Measurements from ENCODE around the gene ARHGEF5.

DNA sequence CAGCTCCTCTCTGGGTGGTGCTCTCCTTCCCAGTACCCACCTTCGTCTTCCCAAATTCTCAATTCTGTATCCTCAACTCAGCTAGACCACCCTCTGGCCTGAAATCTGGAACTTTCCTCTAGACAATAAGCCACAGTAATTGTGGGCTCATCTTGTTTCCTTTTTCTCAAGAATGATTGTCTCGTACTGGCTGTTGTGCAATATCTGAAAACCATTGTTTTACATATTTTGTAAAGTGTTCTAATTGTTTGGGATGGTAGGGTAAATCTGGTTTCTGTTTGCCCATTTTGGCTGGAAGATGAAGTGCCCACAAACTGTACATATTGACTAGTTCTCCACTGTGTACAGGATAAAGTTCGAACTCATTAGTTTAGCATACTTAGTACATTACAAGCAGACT lies 59.6 kb downstream of the ARHGEF5 start:
- TF ChIP-seq CTCF (IDR thresholded peaks at IDR 0.05; ENCODE audit: insufficient read depth, low read length) (no peak), SPI1 (IDR thresholded peaks at IDR 0.05; ENCODE audit: borderline replicate concordance, low read depth) (no peak), POLR2AphosphoS5 (IDR thresholded peaks at IDR 0.05; ENCODE audit: low read depth) (no peak), GABPA (IDR thresholded peaks at IDR 0.05; ENCODE audit: low read depth) (no peak)
- TF ChIP-seq, protein P1, sequence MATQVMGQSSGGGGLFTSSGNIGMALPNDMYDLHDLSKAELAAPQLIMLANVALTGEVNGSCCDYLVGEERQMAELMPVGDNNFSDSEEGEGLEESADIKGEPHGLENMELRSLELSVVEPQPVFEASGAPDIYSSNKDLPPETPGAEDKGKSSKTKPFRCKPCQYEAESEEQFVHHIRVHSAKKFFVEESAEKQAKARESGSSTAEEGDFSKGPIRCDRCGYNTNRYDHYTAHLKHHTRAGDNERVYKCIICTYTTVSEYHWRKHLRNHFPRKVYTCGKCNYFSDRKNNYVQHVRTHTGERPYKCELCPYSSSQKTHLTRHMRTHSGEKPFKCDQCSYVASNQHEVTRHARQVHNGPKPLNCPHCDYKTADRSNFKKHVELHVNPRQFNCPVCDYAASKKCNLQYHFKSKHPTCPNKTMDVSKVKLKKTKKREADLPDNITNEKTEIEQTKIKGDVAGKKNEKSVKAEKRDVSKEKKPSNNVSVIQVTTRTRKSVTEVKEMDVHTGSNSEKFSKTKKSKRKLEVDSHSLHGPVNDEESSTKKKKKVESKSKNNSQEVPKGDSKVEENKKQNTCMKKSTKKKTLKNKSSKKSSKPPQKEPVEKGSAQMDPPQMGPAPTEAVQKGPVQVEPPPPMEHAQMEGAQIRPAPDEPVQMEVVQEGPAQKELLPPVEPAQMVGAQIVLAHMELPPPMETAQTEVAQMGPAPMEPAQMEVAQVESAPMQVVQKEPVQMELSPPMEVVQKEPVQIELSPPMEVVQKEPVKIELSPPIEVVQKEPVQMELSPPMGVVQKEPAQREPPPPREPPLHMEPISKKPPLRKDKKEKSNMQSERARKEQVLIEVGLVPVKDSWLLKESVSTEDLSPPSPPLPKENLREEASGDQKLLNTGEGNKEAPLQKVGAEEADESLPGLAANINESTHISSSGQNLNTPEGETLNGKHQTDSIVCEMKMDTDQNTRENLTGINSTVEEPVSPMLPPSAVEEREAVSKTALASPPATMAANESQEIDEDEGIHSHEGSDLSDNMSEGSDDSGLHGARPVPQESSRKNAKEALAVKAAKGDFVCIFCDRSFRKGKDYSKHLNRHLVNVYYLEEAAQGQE (IDR thresholded peaks at IDR 0.05; ENCODE audit: insufficient replicate concordance, low read depth) = no peak
